HG03025 (cell line): ENCODE measurements around the gene MAPKAPK2.

Source experiments
- ATAC-seq: cut with Tn5 transposase; IDR thresholded peaks from one replicate; pipeline ENCODE4 v1.9.1; 2021; ENCODE audit warnings: mild to moderate bottlenecking, moderate library complexity; ENCODE audit not compliant: unreplicated experiment, low FRiP score

Gene MAPKAPK2

DNA sequence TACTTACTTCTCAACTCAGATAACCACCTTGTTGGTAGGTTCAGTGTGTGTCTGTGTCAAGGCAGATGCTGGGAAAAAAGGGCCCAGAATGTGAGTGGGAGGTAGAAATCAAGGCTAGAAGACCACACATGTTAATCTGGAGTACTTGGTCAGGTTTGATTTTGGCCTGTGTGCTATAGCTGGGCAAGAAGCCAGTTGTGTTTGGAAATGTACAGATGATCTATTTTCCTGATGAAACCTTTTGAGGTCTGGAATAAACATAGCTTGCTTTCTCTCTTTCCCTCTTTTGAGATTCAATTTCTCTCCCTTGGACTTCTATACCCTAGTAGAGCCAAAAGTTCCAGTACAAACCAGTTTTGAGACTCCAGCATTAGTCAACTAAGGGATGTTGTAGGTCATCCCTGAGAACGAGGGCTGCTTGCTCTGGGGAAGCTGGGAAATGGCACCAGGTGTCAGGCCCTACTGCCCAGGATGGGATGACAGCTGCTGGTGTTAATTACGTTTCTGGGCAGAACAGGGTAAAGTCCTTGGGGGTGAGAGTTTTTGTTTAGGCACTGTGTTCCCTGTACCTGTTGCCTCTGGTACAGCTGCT, 15.8 kb downstream of the MAPKAPK2 start:
- ATAC-seq, result no peak

GRCh38 chr1:206702260-206702659, 17.6 kb downstream of the MAPKAPK2 start:
- ATAC-seq, result no peak

- no peak for ATAC-seq
Measured at GRCh38 chr1:206702803-206703202, 18.1 kb downstream of the MAPKAPK2 start.

GRCh38 chr1:206703661-206704060, 19.0 kb downstream of the MAPKAPK2 start:
- ATAC-seq, result no peak

- no peak for ATAC-seq
Measured at GRCh38 chr1:206704226-206704625, 19.5 kb downstream of the MAPKAPK2 start.

DNA sequence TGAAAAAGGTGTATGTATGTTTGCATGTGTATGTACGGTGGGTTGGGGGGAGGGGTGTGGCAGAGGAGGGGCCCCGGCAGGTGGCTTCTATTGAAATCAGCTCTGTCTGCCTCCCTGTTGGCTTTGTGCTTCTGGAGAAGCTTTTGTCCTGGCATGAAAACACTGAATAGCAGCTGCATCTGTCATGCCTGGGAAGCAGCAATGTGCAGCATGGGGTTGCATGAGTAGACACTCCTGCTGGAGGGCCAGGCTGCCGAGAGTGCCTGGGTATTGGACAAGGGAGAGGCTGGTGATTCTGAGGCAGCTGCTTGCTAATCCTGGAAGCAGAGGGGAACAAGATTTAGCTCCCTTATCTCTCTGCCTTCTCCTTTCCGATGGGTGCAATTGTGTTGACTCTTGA, 20.5 kb downstream of the MAPKAPK2 start:
- no peak for ATAC-seq

DNA sequence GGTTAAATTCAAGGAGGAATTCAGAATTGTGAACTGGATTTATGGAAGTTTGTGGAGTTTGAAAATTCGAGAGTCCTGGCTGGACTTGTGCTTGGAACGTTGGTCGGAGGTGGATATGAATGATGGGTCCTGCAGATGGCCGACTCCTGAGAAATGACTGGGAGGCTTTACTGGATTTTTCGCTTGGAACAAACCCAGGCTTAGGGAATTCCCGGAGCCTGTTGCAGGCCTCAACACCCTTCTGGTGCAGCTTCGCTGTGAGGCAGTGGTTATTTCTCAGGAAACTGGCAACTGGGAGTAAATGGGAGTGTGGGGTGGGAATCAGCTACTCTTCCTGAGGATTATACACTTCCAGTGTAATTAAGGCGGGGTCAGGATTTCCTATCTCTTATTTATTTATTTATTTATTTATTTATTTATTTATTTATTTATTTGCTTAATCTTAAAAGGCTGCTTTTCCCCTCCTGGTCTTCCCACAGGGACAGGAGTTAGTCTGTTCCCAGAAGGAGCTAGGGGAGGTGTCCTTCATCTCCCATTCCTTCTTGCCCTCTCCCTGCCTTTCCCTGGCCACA, 21.1 kb downstream of the MAPKAPK2 start:
- ATAC-seq, result no peak

- no peak for ATAC-seq
Measured at GRCh38 chr1:206706298-206706791, 21.6 kb downstream of the MAPKAPK2 start.

GRCh38 chr1:206706806-206707366, 22.2 kb downstream of the MAPKAPK2 start:
- no peak for ATAC-seq

DNA sequence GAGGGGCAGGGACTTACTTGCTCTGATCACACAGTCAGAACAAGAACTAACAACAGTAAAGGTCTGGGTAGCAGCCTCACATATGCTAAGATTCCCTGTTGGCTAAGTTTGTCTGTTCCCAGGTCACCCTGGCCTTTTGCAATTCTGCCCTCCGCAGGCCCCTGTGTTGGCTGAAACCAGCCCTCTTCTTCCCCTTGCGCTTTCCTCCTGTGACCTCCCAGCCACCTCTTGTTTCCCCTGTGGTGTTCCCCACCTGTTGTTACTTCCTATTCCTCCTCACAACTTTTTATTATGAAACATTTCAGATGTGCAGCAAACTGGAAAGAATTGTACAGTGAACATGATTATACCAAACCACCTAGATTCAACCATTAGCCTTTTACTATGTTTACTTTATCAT, 23.4 kb downstream of the MAPKAPK2 start:
- no peak for ATAC-seq

DNA sequence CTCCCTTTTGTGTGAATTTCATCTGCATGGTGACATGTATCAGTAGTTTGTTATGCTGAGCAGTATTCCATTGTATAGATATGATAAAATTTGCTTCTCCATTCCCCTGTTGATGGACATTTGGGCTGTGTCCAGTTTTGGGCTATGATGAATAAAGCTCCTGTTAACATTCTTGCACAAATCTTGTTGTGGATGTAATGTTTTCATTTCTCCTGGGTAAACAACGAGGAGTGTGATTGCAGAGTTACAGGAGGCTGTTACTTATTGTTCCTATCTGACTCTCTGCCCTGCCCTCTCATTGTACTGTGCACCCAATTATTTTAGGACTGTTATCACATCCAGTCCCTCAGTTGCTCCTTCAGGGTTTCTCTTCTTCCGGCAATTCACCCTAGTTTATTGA, 24.2 kb downstream of the MAPKAPK2 start:
- ATAC-seq, result no peak

- no peak for ATAC-seq
Measured at GRCh38 chr1:206709322-206709721, 24.6 kb downstream of the MAPKAPK2 start.

DNA sequence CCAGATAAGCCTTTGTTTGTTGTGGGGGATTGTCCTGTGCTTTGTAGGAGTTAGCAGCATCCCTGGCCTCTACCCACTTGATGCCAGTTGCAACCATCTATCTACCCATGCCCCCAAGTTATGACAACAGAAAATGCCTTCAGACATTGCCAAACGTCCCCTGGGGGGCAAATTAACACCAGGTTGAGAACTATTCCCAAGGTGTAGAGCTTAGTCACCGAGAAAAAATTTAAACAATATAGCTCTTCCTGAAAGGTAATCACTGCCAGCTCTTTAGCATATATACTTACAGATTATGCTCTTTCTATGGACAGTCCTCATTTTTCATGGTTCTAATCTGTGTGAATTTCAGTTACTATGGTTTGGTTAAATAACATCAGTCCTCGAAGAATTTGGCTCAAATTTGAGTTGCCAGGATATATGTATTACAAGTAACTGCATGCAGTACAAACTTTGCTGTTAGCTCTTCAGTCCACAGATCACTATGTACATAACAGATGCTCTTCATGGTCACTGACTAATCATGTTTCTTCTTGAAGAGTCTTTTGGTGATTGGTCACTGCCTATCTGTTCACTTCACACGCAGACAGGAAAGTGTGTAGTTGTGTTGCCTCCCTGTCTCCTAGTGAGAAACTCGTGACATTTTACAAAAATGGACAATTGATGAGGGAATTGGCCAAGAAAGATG, 25.2 kb downstream of the MAPKAPK2 start:
- no peak for ATAC-seq

DNA sequence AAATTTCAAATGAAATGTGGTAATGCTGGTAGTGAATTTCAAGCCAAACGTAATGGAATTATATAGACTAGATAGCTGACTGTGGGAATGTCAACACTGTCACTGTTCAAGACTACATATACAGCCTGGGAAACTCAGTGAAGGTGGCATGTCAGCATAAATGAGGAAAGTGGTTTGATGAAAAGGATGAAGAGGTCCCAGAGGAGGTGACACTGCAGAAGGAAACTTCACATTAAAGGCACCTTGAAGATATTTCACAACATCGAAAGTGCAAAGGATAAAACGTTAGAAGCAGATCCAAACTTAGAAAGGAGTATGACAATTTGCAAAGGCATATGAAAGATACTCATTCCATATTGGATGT, 25.7 kb downstream of the MAPKAPK2 start:
- no peak for ATAC-seq

DNA sequence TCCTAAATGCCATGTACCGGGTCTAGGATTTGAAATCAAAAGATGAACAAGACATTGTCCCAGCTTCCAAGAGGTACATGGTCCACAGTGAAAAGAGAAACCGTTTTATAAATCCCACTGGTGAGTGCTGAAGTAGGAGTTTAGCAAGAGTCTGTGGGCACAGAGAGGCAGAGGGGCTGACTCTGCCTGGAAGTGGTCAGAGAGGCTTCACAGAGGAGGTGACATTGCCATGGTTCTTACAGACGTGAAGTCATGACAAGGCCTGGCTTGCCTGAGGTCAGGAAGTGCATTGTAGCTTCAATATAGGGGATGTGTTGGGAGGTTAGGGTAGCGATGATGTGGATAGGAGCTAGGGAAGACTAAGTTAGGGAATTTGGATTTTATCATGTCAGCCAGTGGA, 28.4 kb downstream of the MAPKAPK2 start:
- ATAC-seq, result no peak

- ATAC-seq, result no peak
Measured at GRCh38 chr1:206713910-206714312, 29.2 kb downstream of the MAPKAPK2 start.

DNA sequence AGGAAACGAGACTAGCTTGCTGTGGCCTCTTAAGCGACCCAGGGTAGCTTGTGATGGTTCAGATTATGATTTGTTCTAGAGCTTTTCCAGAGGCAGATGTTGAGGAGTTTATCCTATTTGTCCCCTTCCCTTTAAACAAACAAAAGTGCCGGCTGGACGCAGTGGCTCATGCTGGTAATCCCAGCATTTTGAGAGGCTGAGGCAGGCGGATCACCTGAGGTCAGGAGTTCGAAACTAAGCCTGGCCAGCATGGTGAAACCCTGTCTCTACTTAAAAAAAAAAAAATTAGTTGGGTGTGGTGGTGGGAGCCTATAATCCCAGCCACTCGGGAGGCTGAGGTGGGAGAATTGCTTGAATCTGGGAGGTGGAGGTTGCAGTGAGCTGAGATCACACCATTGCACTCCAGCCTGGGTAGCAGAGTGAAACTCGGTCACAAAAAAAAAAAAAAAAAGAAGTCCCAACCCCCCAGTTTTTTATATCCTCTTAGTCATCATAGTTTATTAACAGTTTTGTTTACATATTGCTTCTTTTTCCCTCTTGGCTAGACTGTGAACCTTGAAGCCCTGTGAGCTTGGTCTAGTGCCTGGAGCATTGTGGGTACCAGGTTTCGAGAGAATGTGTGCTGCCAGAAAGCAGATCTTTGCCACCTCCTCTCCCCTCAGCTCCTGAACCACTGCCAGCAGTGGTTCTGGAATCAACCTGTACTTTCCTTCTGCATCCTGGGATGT, 29.8 kb downstream of the MAPKAPK2 start:
- no peak for ATAC-seq

DNA sequence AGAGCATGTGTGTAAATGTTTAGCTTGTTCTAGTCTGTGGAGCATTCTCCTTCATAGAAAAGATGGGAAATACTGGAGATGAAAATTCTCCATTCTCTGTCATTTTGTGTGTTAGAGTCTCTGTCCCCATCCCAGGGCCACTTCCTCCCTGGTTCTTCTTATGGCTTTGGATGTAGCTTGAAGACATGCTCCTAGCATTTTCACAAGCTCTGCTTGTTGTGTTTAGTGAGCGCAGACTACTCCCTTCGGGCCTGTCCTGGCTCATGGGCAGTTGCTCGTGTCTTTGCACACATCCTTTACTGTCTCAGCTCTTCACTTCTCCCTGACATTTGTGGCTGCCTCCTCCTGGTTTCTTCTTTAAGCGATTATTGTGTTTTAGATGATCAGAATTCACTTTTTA, 30.4 kb downstream of the MAPKAPK2 start:
- ATAC-seq, result no peak

DNA sequence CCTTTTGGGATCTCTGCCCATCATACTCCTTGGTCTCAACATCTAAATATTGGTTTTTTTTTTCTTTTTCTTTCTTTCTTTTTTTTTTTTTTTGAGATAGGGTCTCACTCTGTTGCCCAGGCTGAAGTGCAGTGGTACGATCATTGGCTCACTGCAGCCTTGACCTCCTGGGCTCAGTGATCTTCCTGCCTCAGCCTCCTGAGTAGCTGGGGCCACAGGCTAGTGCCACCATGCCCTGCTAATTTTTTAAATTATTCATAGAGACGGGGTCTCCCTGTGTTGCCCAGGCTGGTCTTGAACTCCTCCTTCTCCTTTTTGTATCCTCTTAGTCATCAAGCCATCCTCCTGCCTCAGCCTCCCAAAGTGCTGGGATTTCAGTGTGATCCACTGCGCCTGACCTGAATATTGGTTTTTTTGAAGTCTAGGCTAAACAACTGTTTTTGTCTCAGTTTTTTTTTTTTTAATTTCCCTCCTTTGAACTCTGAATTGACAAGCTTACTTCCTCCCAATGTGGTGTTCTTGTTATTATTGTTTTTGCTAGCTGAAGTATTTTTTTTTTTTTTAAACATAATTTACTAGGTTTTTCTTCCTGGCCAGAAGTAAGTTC, 30.9 kb downstream of the MAPKAPK2 start:
- no peak for ATAC-seq

DNA sequence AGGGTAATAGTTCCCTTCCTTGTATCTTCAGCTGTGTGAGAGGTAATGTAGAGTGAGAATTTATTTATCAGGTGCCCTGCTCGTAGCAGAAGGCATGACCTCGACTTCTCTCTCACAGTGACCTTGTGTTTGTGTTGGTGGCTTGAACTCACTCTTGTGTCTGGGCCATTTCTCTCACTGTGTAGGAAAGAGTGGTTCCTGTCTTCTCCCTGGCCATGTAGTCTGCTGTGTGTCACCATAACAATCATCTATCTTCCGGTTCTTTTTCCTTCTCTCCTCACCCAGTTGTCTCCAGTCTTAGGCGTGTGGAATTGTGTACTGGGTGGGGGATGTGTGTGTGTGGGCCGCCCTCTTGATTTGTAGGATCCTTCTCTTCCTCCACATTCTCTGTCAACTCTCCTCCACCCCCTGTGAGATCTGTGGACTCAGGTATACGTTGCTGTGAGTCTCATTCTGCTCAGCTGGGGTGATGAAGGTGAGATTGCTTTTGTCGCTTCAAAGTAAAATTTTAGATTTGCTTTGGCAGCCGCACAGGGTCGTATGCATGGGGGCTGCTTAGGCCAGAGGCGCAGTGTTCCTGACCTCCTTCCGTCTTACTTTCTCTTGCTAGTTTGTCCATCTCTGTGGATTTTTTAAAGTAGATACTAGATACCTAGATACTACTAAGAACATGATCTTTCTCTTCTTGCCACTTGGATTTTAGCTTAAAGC, 31.6 kb downstream of the MAPKAPK2 start:
- ATAC-seq, result no peak
